Hepatocyte (in vitro differentiated cells): ENCODE measurements around the gene CALU.

Experiments used
- EZH2 ChIP-seq: fragments of 200-600 bp; sonication (generic); IDR thresholded peaks from 2 replicates; pipeline ENCODE4 v1.6.1; 2016; ENCODE audit warnings: antibody characterized with exemption, mild to moderate bottlenecking, borderline replicate concordance
- EZH2phosphoT487 ChIP-seq: fragments of 200-600 bp; sonication (generic); IDR thresholded peaks from one replicate; pipeline ENCODE4 v1.6.1; 2018; ENCODE audit warnings: antibody characterized with exemption, mild to moderate bottlenecking, low read depth, moderate library complexity; ENCODE audit not compliant: unreplicated experiment, severe bottlenecking
- TF ChIP-seq, protein P1 (sequence below): fragments of 200-600 bp; sonication (generic); IDR thresholded peaks from 2 replicates; pipeline ENCODE4 v1.5.1; 2016; ENCODE audit warnings: antibody characterized with exemption, mild to moderate bottlenecking; ENCODE audit not compliant: poor library complexity

DNA sequence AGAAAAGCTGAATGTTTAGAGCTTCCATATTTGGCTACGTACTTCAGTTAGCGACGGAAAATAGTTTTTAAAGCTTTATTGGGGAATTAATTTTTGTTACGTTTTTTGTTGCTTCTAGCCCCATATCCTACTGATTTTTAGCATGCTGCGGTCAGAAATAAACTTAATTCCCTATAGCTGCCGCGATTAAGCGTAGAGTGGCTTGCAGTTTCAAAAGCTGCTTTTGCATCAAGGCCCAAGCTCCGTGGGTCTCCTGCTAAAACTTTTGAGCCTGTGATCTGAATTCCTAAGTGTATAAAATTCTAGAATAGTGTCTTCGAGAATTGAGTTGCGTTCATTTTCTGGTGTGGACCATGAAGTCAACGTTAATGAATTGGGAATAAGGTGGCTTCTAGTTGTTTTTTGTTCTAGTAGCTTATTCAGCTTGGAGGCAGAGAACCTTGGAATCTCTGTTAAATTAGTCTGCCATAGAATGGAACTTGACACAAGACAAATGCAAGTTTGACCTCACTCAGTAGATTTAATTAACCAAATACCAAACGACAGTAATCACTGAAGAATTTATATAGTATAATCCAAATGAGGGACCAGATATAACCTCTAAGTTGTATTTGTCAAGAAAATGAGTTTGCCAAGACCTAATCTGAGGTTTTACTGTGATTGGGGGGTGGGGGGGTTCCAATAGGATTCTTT is 977 bp downstream of the CALU start:
- TF ChIP-seq, protein P1, sequence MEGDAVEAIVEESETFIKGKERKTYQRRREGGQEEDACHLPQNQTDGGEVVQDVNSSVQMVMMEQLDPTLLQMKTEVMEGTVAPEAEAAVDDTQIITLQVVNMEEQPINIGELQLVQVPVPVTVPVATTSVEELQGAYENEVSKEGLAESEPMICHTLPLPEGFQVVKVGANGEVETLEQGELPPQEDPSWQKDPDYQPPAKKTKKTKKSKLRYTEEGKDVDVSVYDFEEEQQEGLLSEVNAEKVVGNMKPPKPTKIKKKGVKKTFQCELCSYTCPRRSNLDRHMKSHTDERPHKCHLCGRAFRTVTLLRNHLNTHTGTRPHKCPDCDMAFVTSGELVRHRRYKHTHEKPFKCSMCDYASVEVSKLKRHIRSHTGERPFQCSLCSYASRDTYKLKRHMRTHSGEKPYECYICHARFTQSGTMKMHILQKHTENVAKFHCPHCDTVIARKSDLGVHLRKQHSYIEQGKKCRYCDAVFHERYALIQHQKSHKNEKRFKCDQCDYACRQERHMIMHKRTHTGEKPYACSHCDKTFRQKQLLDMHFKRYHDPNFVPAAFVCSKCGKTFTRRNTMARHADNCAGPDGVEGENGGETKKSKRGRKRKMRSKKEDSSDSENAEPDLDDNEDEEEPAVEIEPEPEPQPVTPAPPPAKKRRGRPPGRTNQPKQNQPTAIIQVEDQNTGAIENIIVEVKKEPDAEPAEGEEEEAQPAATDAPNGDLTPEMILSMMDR, result no peak
- TF ChIP-seq EZH2, result no peak
- TF ChIP-seq EZH2phosphoT487, result no peak
